ENCODE results near the gene NHERF1.

NHERF1 gene

DNA sequence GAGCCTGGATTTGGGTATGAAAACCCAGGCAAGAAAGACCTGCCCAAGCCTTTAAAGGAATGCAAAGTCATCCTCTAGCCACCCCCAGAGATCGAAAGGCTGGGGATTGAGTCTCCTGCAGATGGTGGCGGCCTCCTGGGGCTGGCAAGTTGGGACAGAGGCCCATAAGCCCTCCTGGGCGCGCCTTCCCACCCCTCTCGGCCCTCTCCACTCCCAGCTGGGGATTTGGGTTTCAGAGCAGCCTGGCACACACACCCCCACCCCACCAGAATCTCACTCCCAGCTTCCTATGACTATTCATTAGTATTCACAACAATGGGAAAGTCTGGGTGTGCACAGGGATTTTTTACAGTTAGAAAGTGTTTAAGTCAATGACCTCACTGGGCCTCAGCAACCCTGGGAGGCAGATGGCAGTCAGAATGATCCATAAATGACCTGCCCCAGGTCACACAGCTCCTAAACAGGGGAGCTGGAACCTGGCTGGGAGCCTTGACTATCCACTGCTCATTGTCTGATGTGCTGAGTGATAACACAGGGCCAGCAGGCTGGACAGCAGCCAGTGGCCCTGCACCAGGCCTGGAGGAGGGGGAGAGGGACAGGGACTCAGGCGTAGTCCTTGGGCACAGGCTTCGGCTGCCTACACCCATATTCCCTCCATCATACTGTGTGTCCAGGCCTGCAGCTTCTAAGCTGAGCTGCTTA, 12.1 kb downstream of the NHERF1 start:
- TF ChIP-seq, protein P1, sequence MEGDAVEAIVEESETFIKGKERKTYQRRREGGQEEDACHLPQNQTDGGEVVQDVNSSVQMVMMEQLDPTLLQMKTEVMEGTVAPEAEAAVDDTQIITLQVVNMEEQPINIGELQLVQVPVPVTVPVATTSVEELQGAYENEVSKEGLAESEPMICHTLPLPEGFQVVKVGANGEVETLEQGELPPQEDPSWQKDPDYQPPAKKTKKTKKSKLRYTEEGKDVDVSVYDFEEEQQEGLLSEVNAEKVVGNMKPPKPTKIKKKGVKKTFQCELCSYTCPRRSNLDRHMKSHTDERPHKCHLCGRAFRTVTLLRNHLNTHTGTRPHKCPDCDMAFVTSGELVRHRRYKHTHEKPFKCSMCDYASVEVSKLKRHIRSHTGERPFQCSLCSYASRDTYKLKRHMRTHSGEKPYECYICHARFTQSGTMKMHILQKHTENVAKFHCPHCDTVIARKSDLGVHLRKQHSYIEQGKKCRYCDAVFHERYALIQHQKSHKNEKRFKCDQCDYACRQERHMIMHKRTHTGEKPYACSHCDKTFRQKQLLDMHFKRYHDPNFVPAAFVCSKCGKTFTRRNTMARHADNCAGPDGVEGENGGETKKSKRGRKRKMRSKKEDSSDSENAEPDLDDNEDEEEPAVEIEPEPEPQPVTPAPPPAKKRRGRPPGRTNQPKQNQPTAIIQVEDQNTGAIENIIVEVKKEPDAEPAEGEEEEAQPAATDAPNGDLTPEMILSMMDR (conservative IDR thresholded peaks at IDR 0.05; ENCODE audit: low read depth, low read length): no peak
- no peak overlapping the region for H3K4me3 ChIP-seq (ENCODE audit: low read depth, low read length)
- no peak for DNase-seq (ENCODE audit: low read depth)

- H3K4me3 ChIP-seq (ENCODE audit: low read depth, low read length): no peak overlapping the region
- TF ChIP-seq, protein P1 (conservative IDR thresholded peaks at IDR 0.05; ENCODE audit: low read depth, low read length): no peak
- DNase-seq (ENCODE audit: low read depth): no peak
These were observed 13.0 kb downstream of the NHERF1 start for GRCh38 chr17:74761419-74761818.

DNA sequence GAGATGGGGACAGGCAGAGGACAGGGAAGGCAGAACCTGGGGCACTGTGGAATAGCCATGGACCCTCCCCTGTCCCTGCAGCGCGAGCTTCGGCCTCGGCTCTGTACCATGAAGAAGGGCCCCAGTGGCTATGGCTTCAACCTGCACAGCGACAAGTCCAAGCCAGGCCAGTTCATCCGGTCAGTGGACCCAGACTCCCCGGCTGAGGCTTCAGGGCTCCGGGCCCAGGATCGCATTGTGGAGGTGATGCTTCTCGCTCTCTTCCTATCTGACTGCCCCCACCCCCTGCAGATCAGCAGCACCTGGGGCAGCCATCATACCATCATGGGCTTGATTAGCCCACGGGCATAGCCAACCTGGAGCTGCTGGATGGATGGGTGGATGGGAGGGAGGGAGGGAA, 13.5 kb downstream of the NHERF1 start:
- TF ChIP-seq, protein P1 (conservative IDR thresholded peaks at IDR 0.05; ENCODE audit: low read depth, low read length): no peak
- H3K4me3 ChIP-seq (ENCODE audit: low read depth, low read length): no peak overlapping the region
- no peak for DNase-seq (ENCODE audit: low read depth)

DNA sequence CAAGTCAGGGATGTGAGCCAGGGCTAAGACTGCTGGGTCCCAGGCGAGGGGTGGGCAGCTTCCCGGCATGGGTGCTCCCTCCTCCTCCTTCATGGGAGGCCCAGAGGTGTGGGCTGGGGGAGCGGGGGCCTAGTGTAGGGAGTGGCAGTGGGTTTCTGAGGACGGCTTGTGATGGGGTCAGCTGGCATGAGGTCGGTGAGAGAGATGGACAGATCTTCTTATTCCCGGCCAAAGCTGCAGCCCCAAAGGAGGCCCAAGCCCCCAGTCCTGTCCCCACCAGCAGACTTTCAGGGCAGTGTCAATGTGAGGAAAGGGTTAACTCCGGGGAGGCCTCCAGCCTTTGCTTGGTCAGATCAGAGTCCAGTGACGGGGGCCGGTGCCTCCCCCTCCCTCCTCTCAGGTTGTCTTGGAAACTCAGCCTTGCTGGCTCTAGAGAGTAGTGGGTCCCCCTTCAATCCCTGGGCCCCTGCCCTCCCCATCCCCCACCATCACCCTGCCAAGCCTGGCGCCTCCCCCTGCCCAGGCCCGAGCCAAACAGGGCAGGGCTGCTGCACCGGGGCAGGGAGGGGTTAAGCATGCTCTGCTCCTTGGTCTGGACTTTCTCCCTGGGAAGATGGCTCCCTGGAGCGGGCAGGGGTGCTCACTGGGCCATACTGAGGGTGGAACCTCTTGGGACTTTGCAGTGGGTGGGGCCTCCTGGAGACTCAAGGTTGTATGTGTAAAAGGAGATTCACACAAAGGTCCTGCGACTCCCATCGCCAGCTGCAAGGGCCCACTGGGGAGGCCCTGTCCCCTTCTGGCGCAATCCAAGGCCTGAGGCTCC, 15.3 kb downstream of the NHERF1 start:
- no peak for DNase-seq (ENCODE audit: low read depth)
- no peak overlapping the region for H3K4me3 ChIP-seq (ENCODE audit: low read depth, low read length)
- TF ChIP-seq, protein P1 (conservative IDR thresholded peaks at IDR 0.05; ENCODE audit: low read depth, low read length): no peak

DNA sequence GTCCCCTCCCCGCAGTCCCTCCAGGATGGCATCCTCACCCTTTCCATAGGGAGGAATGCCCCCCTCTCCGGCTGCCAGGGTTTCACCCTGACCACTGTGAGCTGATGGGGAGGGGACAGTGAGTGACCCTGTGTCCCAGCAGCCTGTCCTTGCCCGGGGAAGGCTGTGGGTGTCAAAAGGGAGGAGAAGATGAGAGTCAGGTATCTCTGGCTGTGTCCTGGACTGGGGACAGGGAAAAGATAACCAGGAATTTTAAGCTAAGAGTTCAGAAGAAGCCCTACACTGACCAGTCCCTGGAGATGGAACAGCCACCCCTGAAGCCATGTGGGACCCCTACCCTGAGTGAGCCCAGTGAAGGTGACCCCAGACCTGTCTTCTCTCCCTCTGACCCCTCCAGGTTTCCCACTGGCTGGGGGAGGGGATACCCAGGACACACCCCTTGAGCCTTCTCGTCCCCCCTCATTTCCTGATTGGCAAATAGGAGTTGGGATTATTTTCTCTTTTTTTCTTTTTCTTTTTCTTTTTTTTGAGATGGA, 16.4 kb downstream of the NHERF1 start:
- H3K4me3 ChIP-seq (ENCODE audit: low read depth, low read length): no peak overlapping the region

DNA sequence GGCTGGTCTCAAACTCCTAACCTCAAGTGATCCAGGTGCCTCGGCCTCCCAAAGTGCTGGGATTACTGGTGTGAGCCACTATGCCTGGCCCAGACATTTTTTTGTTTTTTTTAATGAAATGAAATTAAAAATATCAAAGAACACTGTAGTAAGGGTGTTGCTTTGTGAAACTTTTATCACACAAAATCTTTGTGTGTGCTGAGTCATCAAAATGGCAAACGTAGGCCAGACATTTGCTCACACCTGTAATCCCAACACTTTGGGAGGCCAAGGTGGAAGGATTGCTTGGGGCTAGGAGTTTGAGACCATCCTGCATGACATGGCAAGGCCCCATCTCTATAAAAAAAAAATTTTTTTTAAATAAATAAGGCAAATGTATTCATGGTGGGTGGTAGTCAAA, 18.0 kb downstream of the NHERF1 start:
- TF ChIP-seq, protein P1 (conservative IDR thresholded peaks at IDR 0.05; ENCODE audit: low read depth, low read length): no peak
- DNase-seq (ENCODE audit: low read depth): no peak
- no peak overlapping the region for H3K4me3 ChIP-seq (ENCODE audit: low read depth, low read length)

More for the DNA sequence above, 16.4 kb downstream of the NHERF1 start:
- TF ChIP-seq, protein P1 (conservative IDR thresholded peaks at IDR 0.05; ENCODE audit: low read depth, low read length): no peak
- no peak for DNase-seq (ENCODE audit: low read depth)

All from choroid plexus epithelial cell (primary cell).